ENCODE results near the gene SMG6. TPM values are rescaled to one million over a fixed set of nuclear protein-coding genes. Genes with fewer than 3 reads are reported as not detected.

Gene SMG6
- total and polyA plus RNA-seq, 8 donors, result 8.4 to 19.8 (median 12.1) TPM

DNA sequence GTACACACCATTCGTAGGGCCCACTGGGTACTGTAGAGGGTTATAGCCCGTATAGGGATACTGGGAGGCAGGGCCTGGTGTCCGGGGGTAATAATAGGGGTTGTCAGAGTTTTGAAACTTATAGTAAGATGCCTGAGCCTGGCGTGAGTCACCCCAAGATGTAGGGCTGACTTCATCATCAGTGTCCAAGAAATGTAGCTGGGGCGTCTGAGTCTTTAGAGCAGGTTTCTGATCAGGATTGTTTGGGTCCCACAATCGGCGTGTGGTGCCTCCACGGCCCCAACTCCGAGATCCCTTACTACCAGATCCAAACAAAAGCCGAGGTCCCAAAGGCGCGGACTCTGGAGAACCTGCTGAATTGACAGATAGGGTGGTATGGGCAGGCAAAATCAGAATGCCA lies 4.4 kb downstream of the SMG6 start:
- Histone ChIP-seq H3K4me1 (peaks cover 0 to 10% (median 8%) of the 10 kb centered on the region in 3 donors), H3K36me3 (peaks cover 0 to 18% (median 0%) of the 10 kb centered on the region in 3 donors), H3K27ac (no peak overlapping the region), H3K9me3 (no peaks in the 10 kb centered on the region), H3K4me3 (no peak overlapping the region), H3K27me3 (no peaks in the 10 kb centered on the region)
- TF ChIP-seq, protein P1, sequence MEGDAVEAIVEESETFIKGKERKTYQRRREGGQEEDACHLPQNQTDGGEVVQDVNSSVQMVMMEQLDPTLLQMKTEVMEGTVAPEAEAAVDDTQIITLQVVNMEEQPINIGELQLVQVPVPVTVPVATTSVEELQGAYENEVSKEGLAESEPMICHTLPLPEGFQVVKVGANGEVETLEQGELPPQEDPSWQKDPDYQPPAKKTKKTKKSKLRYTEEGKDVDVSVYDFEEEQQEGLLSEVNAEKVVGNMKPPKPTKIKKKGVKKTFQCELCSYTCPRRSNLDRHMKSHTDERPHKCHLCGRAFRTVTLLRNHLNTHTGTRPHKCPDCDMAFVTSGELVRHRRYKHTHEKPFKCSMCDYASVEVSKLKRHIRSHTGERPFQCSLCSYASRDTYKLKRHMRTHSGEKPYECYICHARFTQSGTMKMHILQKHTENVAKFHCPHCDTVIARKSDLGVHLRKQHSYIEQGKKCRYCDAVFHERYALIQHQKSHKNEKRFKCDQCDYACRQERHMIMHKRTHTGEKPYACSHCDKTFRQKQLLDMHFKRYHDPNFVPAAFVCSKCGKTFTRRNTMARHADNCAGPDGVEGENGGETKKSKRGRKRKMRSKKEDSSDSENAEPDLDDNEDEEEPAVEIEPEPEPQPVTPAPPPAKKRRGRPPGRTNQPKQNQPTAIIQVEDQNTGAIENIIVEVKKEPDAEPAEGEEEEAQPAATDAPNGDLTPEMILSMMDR (IDR thresholded peaks at IDR 0.05), result no peak
- FAIRE-seq (no peak), ATAC-seq (no peak), DNase-seq (no peak)
- intact Hi-C loops (cut with DNase I), result no loop called here
- WGBS, 2 donors, result 93 to 97% methylated on average over 12 of the region's 12 CpGs

DNA sequence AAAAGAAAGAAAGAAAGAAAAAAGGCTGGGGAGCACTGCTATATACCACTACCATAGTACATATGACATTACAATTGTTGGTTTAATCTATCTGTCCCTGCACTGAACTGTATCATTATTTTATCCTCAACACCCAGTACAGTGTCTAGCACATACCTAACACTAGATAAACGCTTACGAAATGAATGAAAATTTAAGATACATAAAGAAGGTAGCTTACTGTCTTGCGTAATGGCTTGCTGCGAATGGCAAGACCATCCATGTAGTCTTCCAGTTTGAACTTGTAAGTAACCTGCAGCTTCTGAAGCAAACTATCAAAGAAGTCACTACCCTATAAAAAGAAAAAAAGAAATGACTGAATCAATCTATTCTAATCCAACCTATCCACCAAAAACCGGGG lies 6.6 kb downstream of the SMG6 start:
- H3K9me3 ChIP-seq, result no peaks in the 10 kb centered on the region
- H3K4me3 ChIP-seq, result no peak overlapping the region
- peaks cover 0 to 5% (median 4%) of the 10 kb centered on the region in 3 donors for H3K4me1 ChIP-seq
- peaks cover 0 to 26% (median 9%) of the 10 kb centered on the region in 3 donors for H3K36me3 ChIP-seq
- no peak overlapping the region for H3K27ac ChIP-seq
- TF ChIP-seq, protein P1 (IDR thresholded peaks at IDR 0.05), result no peak
- WGBS, 2 donors, result 86 to 88% methylated on average over 5 of the region's 5 CpGs
- FAIRE-seq, result no peak
- ATAC-seq, result no peak
- H3K27me3 ChIP-seq, result no peaks in the 10 kb centered on the region
- intact Hi-C loops (cut with DNase I), result no loop called here
- no peak for DNase-seq

DNA sequence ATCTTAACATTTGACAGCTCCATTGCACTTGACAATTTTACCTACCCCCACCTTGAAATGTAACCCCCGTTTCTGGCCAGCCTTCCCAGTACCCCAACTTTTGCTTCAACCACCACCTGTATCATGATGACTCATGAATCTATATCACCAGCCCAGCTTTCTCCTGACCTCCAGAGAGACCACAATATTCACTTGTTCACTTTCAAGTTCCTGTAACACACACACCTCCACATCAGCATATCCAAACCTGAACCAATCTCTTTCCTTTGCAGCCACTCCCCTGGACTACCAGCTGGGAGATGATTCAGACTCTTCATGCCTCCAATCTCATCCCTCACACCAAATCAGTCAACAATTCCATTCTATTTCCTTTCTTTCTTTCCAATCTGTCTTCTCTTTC lies 8.0 kb downstream of the SMG6 start:
- H3K4me1 ChIP-seq, result no peaks in the 10 kb centered on the region
- H3K9me3 ChIP-seq, result no peaks in the 10 kb centered on the region
- WGBS, 2 donors, result 81 to 88% methylated on average over 1 of the region's 1 CpG
- intact Hi-C loops (cut with DNase I), result no loop called here
- TF ChIP-seq, protein P1 (IDR thresholded peaks at IDR 0.05), result no peak
- FAIRE-seq (no peak), ATAC-seq (no peak), DNase-seq (no peak)
- no peak overlapping the region for H3K4me3 ChIP-seq
- no peak overlapping the region for H3K27ac ChIP-seq
- H3K36me3 ChIP-seq, result peaks cover 0 to 30% (median 11%) of the 10 kb centered on the region in 3 donors
- no peaks in the 10 kb centered on the region for H3K27me3 ChIP-seq

DNA sequence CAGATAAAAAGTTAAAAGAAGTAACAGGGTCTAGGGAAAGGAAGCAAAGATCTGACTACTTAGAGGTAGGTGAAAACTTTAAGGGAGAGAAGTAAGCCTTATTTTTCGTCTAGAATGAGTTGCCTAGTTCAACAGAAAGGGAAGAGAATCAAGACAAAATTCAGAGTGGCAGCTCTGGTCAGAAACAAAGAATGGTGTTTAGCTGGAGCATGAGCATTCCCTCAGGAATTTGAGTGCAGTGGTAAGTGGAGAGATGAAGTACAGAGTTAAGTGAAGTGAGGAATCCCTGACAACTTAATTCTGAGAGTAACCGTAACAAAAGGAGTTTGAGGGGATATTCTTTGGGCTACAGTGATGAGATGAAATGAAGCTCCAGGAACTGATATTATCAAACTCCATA lies 11.5 kb downstream of the SMG6 start:
- TF ChIP-seq, protein P1 (IDR thresholded peaks at IDR 0.05), result no peak
- no peaks in the 10 kb centered on the region for H3K4me1 ChIP-seq
- H3K27me3 ChIP-seq, result no peaks in the 10 kb centered on the region
- H3K9me3 ChIP-seq, result no peaks in the 10 kb centered on the region
- intact Hi-C loops (cut with DNase I), result no loop called here
- DNase-seq (no peak), FAIRE-seq (no peak), ATAC-seq (no peak)
- WGBS, 2 donors, result 70 to 80% methylated on average over 2 of the region's 2 CpGs
- no peak overlapping the region for H3K27ac ChIP-seq
- H3K4me3 ChIP-seq, result no peak overlapping the region
- peaks cover 0 to 48% (median 11%) of the 10 kb centered on the region in 3 donors for H3K36me3 ChIP-seq

DNA sequence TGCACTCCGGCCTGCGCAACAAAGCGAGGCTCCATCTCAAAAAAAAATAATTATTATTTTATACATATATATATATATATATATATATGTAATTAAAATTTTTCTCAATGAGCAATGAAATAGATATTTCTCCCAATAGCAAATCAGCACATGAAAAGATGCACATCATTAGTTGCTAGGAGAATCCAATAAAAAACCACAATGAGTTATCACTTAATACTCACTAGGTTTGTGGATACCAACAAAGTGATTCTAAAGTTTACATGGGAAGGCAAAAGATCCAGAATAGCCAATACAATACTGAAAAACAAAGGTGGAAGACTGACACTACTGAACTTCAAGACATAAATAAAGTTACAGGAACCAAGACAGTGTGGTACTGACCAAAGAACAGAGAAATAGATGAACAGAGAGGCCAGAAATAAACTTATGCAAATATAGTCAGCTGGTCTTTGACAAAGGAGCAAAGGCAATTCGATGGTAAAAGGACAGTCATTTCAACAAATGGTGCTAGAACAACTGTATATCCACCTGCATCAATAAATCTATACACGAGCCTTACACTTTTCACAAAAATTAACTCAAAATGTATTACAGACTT lies 13.6 kb downstream of the SMG6 start:
- Histone ChIP-seq H3K36me3 (peaks cover 0 to 37% (median 11%) of the 10 kb centered on the region in 3 donors), H3K9me3 (no peaks in the 10 kb centered on the region), H3K4me1 (no peaks in the 10 kb centered on the region), H3K27me3 (no peaks in the 10 kb centered on the region), H3K27ac (no peak overlapping the region), H3K4me3 (no peak overlapping the region)
- TF ChIP-seq, protein P1 (IDR thresholded peaks at IDR 0.05), result no peak
- no peak for ATAC-seq
- intact Hi-C loops (cut with DNase I), result no loop called here
- no peak for DNase-seq
- WGBS, 2 donors, result 91 to 93% methylated on average over 5 of the region's 5 CpGs
- FAIRE-seq, result no peak
